GM12878 (cell line): ENCODE data around the gene DHFR.

Experiments used
- BRCA1 ChIP-seq: IDR thresholded peaks from 2 replicates; pipeline ENCODE4 v1.6.1; 2011; ENCODE audit warnings: low read depth, low read length, improper control_type of control experiment
- CEBPB ChIP-seq, 2 experiments: fragments of 150-350 bp in 1 of 2; IDR thresholded peaks; 2 replicates each; pipeline ENCODE4 v1.6.1; 2012 to 2014; ENCODE audit warnings: low read depth in 2 of 2, low read length in 2 of 2, borderline replicate concordance in 1 of 2, inconsistent platforms in 1 of 2
- MAX ChIP-seq: IDR thresholded peaks from 2 replicates; pipeline ENCODE4 v1.6.1; 2012; ENCODE audit warnings: low read depth, low read length, improper control_type of control experiment
- POLR2AphosphoS5 ChIP-seq: IDR thresholded peaks from 2 replicates; pipeline ENCODE4 v1.6.1; 2011; ENCODE audit warnings: mild to moderate bottlenecking, low read length, inconsistent platforms
- RAD21 ChIP-seq: IDR thresholded peaks from 2 replicates; pipeline ENCODE4 v1.6.1; 2011; ENCODE audit warnings: mild to moderate bottlenecking, low read depth, low read length, moderate library complexity; ENCODE audit not compliant: insufficient read depth
- SMARCA5 ChIP-seq: fragments of 450-650 bp; IDR thresholded peaks from 2 replicates; pipeline ENCODE4 v1.6.1; 2017; ENCODE audit warnings: mild to moderate bottlenecking
- SRF ChIP-seq, 2 experiments: IDR thresholded peaks; 2 replicates each; pipeline ENCODE4 v1.6.1; 2011; ENCODE audit warnings: low read depth in 2 of 2, low read length in 2 of 2, mild to moderate bottlenecking in 1 of 2, moderate library complexity in 1 of 2

GRCh38 chr5:80662108-80662507 is 7.3 kb upstream of the DHFR start:
- TF ChIP-seq POLR2AphosphoS5 = no peak
- no peak for TF ChIP-seq MAX
- TF ChIP-seq RAD21 = no peak
- TF ChIP-seq BRCA1 = no peak
- TF ChIP-seq CEBPB (IDR thresholded peaks at IDR 0.05; ENCODE audit: borderline replicate concordance in 1 of 2, low read depth in 2 of 2, low read length in 2 of 2) = no peak
- no peak for TF ChIP-seq SRF (IDR thresholded peaks at IDR 0.05; ENCODE audit: low read depth in 2 of 2, low read length in 2 of 2)
- TF ChIP-seq SMARCA5 = no peak
